Measurements from ENCODE around the gene DPH2.

The DPH2 gene

GRCh38 chr1:43994794-43995790 is 25.3 kb downstream of the DPH2 start:
- 0 out of 2 replicates have a peak, but pooled peaks cover 5% of the 10 kb centered on the region for H3K4me1 ChIP-seq (ENCODE audit: insufficient read depth, low read length)
- no peak overlapping the region for H3K27ac ChIP-seq (ENCODE audit: low read depth, low read length)

GRCh38 chr1:43995984-43996732 is 26.3 kb downstream of the DPH2 start:
- H3K9me3 ChIP-seq (ENCODE audit: insufficient read depth, low read depth, low read length) = no peaks in the 10 kb centered on the region
- H3K27me3 ChIP-seq (ENCODE audit: insufficient read depth, low read length) = no peaks in the 10 kb centered on the region
- no peak overlapping the region for H3K4me3 ChIP-seq (ENCODE audit: low read length)
- H3K4me1 ChIP-seq (ENCODE audit: insufficient read depth, low read length) = 0 out of 2 replicates have a peak, but pooled peaks cover 5% of the 10 kb centered on the region
- WGBS = 93% methylated on average over 21 of the region's 21 CpGs
- H3K9ac ChIP-seq (ENCODE audit: low read depth, low read length) = no peak overlapping the region
- H3K36me3 ChIP-seq (ENCODE audit: insufficient read depth, low read length) = peaks cover 9% of the 10 kb centered on the region
- no peak overlapping the region for H3K27ac ChIP-seq (ENCODE audit: low read depth, low read length)

More at GRCh38 chr1:43994794-43995790, 25.3 kb downstream of the DPH2 start:
- H3K4me3 ChIP-seq (ENCODE audit: low read length) = no peak overlapping the region
- peaks cover 7% of the 10 kb centered on the region; the same call in 1 of the 2 replicates for H3K36me3 ChIP-seq (ENCODE audit: insufficient read depth, low read length)
- H3K27me3 ChIP-seq (ENCODE audit: insufficient read depth, low read length) = no peaks in the 10 kb centered on the region
- H3K9ac ChIP-seq (ENCODE audit: low read depth, low read length) = no peak overlapping the region
- H3K9me3 ChIP-seq (ENCODE audit: insufficient read depth, low read depth, low read length) = no peaks in the 10 kb centered on the region
- WGBS = 79% methylated on average over 15 of the region's 15 CpGs

- no peak overlapping the region for H3K9ac ChIP-seq (ENCODE audit: low read depth, low read length)
- H3K36me3 ChIP-seq (ENCODE audit: insufficient read depth, low read length) = peaks cover 15% of the 10 kb centered on the region
- no peaks in the 10 kb centered on the region for H3K9me3 ChIP-seq (ENCODE audit: insufficient read depth, low read depth, low read length)
- H3K4me1 ChIP-seq (ENCODE audit: insufficient read depth, low read length) = 0 out of 2 replicates have a peak, but pooled peaks cover 5% of the 10 kb centered on the region
- H3K4me3 ChIP-seq (ENCODE audit: low read length) = no peak overlapping the region
- WGBS = 91% methylated on average over 6 of the region's 6 CpGs
- no peaks in the 10 kb centered on the region for H3K27me3 ChIP-seq (ENCODE audit: insufficient read depth, low read length)
- H3K27ac ChIP-seq (ENCODE audit: low read depth, low read length) = no peak overlapping the region
Observed at GRCh38 chr1:43996733-43997115, 26.9 kb downstream of the DPH2 start.

- no peaks in the 10 kb centered on the region for H3K9me3 ChIP-seq (ENCODE audit: insufficient read depth, low read depth, low read length)
- H3K4me1 ChIP-seq (ENCODE audit: insufficient read depth, low read length) = 0 out of 2 replicates have a peak, but pooled peaks cover 2% of the 10 kb centered on the region
- H3K4me3 ChIP-seq (ENCODE audit: low read length) = no peak overlapping the region
- no peak overlapping the region for H3K27ac ChIP-seq (ENCODE audit: low read depth, low read length)
- WGBS = 88% methylated on average over 22 of the region's 22 CpGs
- no peak overlapping the region; the same call in 1 of the 2 replicates for H3K9ac ChIP-seq (ENCODE audit: low read depth, low read length)
- peaks cover 15% of the 10 kb centered on the region for H3K36me3 ChIP-seq (ENCODE audit: insufficient read depth, low read length)
- H3K27me3 ChIP-seq (ENCODE audit: insufficient read depth, low read length) = no peaks in the 10 kb centered on the region
Observed at GRCh38 chr1:43997295-43997999, 27.6 kb downstream of the DPH2 start.

- no peaks in the 10 kb centered on the region for H3K4me1 ChIP-seq (ENCODE audit: insufficient read depth, low read length)
- WGBS = 93% methylated on average over 11 of the region's 11 CpGs
- no peaks in the 10 kb centered on the region for H3K9me3 ChIP-seq (ENCODE audit: insufficient read depth, low read depth, low read length)
- no peaks in the 10 kb centered on the region for H3K27me3 ChIP-seq (ENCODE audit: insufficient read depth, low read length)
- peaks cover 15% of the 10 kb centered on the region for H3K36me3 ChIP-seq (ENCODE audit: insufficient read depth, low read length)
- no peak overlapping the region for H3K4me3 ChIP-seq (ENCODE audit: low read length)
- no peak overlapping the region for H3K27ac ChIP-seq (ENCODE audit: low read depth, low read length)
- no peak overlapping the region for H3K9ac ChIP-seq (ENCODE audit: low read depth, low read length)
Observed at GRCh38 chr1:43998000-43998378, 28.2 kb downstream of the DPH2 start.

- no peak overlapping the region for H3K4me3 ChIP-seq (ENCODE audit: low read length)
- peaks cover 15% of the 10 kb centered on the region for H3K36me3 ChIP-seq (ENCODE audit: insufficient read depth, low read length)
- no peak overlapping the region for H3K27ac ChIP-seq (ENCODE audit: low read depth, low read length)
- no peaks in the 10 kb centered on the region for H3K4me1 ChIP-seq (ENCODE audit: insufficient read depth, low read length)
- H3K9ac ChIP-seq (ENCODE audit: low read depth, low read length) = no peak overlapping the region
- 93% methylated on average over 8 of the region's 8 CpGs for WGBS
- no peaks in the 10 kb centered on the region for H3K9me3 ChIP-seq (ENCODE audit: insufficient read depth, low read depth, low read length)
- no peaks in the 10 kb centered on the region for H3K27me3 ChIP-seq (ENCODE audit: insufficient read depth, low read length)
Observed at GRCh38 chr1:43999455-43999854, 29.6 kb downstream of the DPH2 start.

GRCh38 chr1:44000122-44000665 is 30.4 kb downstream of the DPH2 start:
- no peaks in the 10 kb centered on the region for H3K27me3 ChIP-seq (ENCODE audit: insufficient read depth, low read length)
- peaks cover 18% of the 10 kb centered on the region for H3K36me3 ChIP-seq (ENCODE audit: insufficient read depth, low read length)
- no peak overlapping the region for H3K27ac ChIP-seq (ENCODE audit: low read depth, low read length)
- H3K9ac ChIP-seq (ENCODE audit: low read depth, low read length) = no peak overlapping the region
- no peaks in the 10 kb centered on the region for H3K4me1 ChIP-seq (ENCODE audit: insufficient read depth, low read length)
- no peaks in the 10 kb centered on the region for H3K9me3 ChIP-seq (ENCODE audit: insufficient read depth, low read depth, low read length)
- 85% methylated on average over 8 of the region's 8 CpGs for WGBS
- H3K4me3 ChIP-seq (ENCODE audit: low read length) = no peak overlapping the region

GRCh38 chr1:44002165-44002564 is 32.4 kb downstream of the DPH2 start:
- Histone ChIP-seq H3K36me3 (ENCODE audit: insufficient read depth, low read length) (peaks cover 21% of the 10 kb centered on the region), H3K4me3 (ENCODE audit: low read length) (no peak overlapping the region), H3K27ac (ENCODE audit: low read depth, low read length) (no peak overlapping the region), H3K27me3 (ENCODE audit: insufficient read depth, low read length) (no peaks in the 10 kb centered on the region), H3K9me3 (ENCODE audit: insufficient read depth, low read depth, low read length) (no peaks in the 10 kb centered on the region), H3K4me1 (ENCODE audit: insufficient read depth, low read length) (no peaks in the 10 kb centered on the region), H3K9ac (ENCODE audit: low read depth, low read length) (no peak overlapping the region)
- WGBS = 88% methylated on average over 8 of the region's 8 CpGs

- Histone ChIP-seq H3K27me3 (ENCODE audit: insufficient read depth, low read length) (no peaks in the 10 kb centered on the region), H3K4me1 (ENCODE audit: insufficient read depth, low read length) (no peaks in the 10 kb centered on the region), H3K4me3 (ENCODE audit: low read length) (no peak overlapping the region), H3K9ac (ENCODE audit: low read depth, low read length) (no peak overlapping the region), H3K36me3 (ENCODE audit: insufficient read depth, low read length) (peaks cover 21% of the 10 kb centered on the region), H3K9me3 (ENCODE audit: insufficient read depth, low read depth, low read length) (no peaks in the 10 kb centered on the region), H3K27ac (ENCODE audit: low read depth, low read length) (no peak overlapping the region)
- WGBS = 84% methylated on average over 14 of the region's 14 CpGs
Observed at GRCh38 chr1:44002606-44003157, 32.9 kb downstream of the DPH2 start.

GRCh38 chr1:44008259-44008658 is 38.4 kb downstream of the DPH2 start:
- Histone ChIP-seq H3K36me3 (ENCODE audit: insufficient read depth, low read length) (peaks cover 6% of the 10 kb centered on the region; the same call in 1 of the 2 replicates), H3K9ac (ENCODE audit: low read depth, low read length) (no peak overlapping the region), H3K27me3 (ENCODE audit: insufficient read depth, low read length) (no peaks in the 10 kb centered on the region), H3K9me3 (ENCODE audit: insufficient read depth, low read depth, low read length) (no peaks in the 10 kb centered on the region), H3K27ac (ENCODE audit: low read depth, low read length) (no peak overlapping the region), H3K4me1 (ENCODE audit: insufficient read depth, low read length) (0 out of 2 replicates have a peak, but pooled peaks cover 5% of the 10 kb centered on the region), H3K4me3 (ENCODE audit: low read length) (no peak overlapping the region)
- WGBS = 93% methylated on average over 11 of the region's 12 CpGs
